K562 (cell line): ENCODE results near the gene KIF19. TPM values are rescaled to one million over a fixed set of nuclear protein-coding genes. Genes with fewer than 3 reads are reported as not detected.

Experiments used
- CBFB ChIP-seq: sonication (generic); formaldehyde crosslinking; IDR thresholded peaks from 2 replicates; pipeline ENCODE4 v1.4.0; 2020; ENCODE audit warnings: mild to moderate bottlenecking, missing genetic modification reagents
- CBX5 ChIP-seq: IDR thresholded peaks from 2 replicates; pipeline ENCODE4 v1.6.1; 2014; ENCODE audit warnings: low read depth, borderline replicate concordance
- CC2D1A ChIP-seq: fragments of 450-650 bp; IDR thresholded peaks from 2 replicates; pipeline ENCODE4 v1.6.1; 2017; ENCODE audit warnings: mild to moderate bottlenecking
- DDX20 ChIP-seq: fragments of 450-650 bp; IDR thresholded peaks from 2 replicates; pipeline ENCODE4 v1.6.1; 2016; ENCODE audit warnings: missing genetic modification characterization, low read depth, mild to moderate bottlenecking, missing compliant biosample characterization, moderate library complexity
- KLF16 ChIP-seq: IDR thresholded peaks from 2 replicates; pipeline ENCODE4 v1.6.1; 2016; ENCODE audit warnings: antibody characterized with exemption
- NR1H2 ChIP-seq: sonication (generic); formaldehyde crosslinking; IDR thresholded peaks from 2 replicates; pipeline ENCODE4 v1.4.0; 2020; ENCODE audit warnings: mild to moderate bottlenecking, missing genetic modification reagents
- ZBED1 ChIP-seq: IDR thresholded peaks from 2 replicates; pipeline ENCODE4 v1.6.1; 2014
- ZNF764 ChIP-seq: fragments of 250-450 bp; sonication (Bioruptor Pico); IDR thresholded peaks from 2 replicates; pipeline ENCODE4 v1.4.0; 2020; ENCODE audit warnings: low read depth, mild to moderate bottlenecking, moderate library complexity
- polyA plus RNA-seq, 8 experiments: library from polyadenylated mRNA; depleted of rRNA in 4 of 8; stranded (reverse) in 5 of 8; unstranded in 3 of 8; fragments of >200 nt; fragmentation: Nextera tagmentation in 2 of 8; fragmentation: Illumina TruSeq in 1 of 8; extraction: Ambion mirVana in 2 of 8; extraction: Trizol in 1 of 8; gene quantifications; 2 replicates each; pipeline versions ENCODE4 v1.2.1 to v1.2.3, GENCODE V29; 2011 to 2014; ENCODE audit warnings: inconsistent platforms in 1 of 8, missing spikeins in 1 of 8
- total RNA-seq, 7 experiments: library from RNA; depleted of rRNA in 6 of 7; stranded (reverse); fragments of >200 nt in 6 of 7; fragmentation: Illumina TruSeq in 2 of 7; extraction: Trizol in 2 of 7; gene quantifications; 2 replicates each; pipeline versions ENCODE4 v1.2.1 to v1.2.3, GENCODE V29; 2011 to 2021; ENCODE audit warnings: low replicate concordance in 1 of 7
- TF ChIP-seq, protein P1 (sequence below): fragments of 200-800 bp; sonication (Bioruptor generic); IDR thresholded peaks from 2 replicates; pipeline ENCODE4 v1.6.1; 2016; ENCODE audit warnings: missing genetic modification characterization, missing compliant biosample characterization
- TF ChIP-seq, protein P2 (sequence below): IDR thresholded peaks from 2 replicates; pipeline ENCODE4 v1.6.1; 2016; ENCODE audit warnings: missing genetic modification characterization, missing compliant biosample characterization
- TF ChIP-seq, protein P3 (sequence below): sonication (generic); formaldehyde crosslinking; IDR thresholded peaks from 2 replicates; pipeline ENCODE4 v1.8.0; 2022; ENCODE audit warnings: missing genetic modification reagents, mild to moderate bottlenecking, borderline replicate concordance
- TF ChIP-seq, protein P4 (sequence below): sonication (generic); formaldehyde crosslinking; IDR thresholded peaks from 2 replicates; pipeline ENCODE4 v1.8.1; 2023; ENCODE audit warnings: mild to moderate bottlenecking, missing genetic modification reagents
- TF ChIP-seq, protein P5 (sequence below): fragments of 450-650 bp; IDR thresholded peaks from 2 replicates; pipeline ENCODE4 v1.6.1; 2016; ENCODE audit warnings: antibody characterized with exemption
- TF ChIP-seq, protein P6 (sequence below): fragments of 450-650 bp; formaldehyde crosslinking; IDR thresholded peaks from 2 replicates; pipeline ENCODE4 v1.4.0; 2022; ENCODE audit warnings: missing genetic modification characterization

KIF19 gene
- total and polyA plus RNA-seq, 9 of the 15 experiments (the other 6 are each of a cell fraction or from before 2014, with no cell fraction given) = 0.10 TPM; not detected in 8

DNA sequence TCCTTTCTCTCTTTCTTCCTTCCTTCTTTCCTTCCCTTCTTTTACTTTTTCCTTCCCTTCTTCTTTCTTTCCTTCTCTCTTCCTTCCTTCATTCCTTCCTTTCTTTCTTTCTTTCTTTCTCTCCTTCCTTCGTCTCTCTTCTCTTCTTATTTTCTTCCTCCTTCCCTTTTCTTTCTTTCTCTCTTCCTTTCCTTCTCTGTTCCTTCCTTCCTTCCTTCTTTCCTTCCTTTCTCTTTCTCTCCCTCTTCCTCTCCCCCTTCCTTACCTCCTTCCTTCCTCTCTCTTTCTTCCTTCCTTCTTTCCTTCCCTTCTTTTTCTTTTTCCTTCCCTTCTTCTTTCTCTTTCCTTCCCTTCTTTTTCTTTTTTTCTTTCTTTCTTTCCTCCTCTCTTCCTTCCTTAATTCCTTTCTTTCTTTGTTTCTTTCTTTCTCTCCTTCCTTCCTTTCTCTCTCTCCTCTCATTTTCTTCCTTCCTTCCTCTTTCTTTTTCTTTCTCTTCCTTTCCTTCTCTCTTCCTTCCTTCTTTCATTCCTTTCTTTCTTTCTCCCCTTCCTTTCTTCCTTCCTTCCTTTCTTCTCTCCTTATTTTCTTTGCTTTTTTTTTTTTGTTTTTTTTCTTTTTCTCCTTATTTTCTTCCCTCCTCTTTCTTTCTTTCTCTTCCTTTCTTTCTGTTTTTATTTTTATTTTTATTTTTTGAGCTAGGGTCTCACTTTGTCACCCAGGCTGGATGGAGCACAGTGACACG, 64.1 kb downstream of the KIF19 start (continued):
- TF ChIP-seq, protein P1, sequence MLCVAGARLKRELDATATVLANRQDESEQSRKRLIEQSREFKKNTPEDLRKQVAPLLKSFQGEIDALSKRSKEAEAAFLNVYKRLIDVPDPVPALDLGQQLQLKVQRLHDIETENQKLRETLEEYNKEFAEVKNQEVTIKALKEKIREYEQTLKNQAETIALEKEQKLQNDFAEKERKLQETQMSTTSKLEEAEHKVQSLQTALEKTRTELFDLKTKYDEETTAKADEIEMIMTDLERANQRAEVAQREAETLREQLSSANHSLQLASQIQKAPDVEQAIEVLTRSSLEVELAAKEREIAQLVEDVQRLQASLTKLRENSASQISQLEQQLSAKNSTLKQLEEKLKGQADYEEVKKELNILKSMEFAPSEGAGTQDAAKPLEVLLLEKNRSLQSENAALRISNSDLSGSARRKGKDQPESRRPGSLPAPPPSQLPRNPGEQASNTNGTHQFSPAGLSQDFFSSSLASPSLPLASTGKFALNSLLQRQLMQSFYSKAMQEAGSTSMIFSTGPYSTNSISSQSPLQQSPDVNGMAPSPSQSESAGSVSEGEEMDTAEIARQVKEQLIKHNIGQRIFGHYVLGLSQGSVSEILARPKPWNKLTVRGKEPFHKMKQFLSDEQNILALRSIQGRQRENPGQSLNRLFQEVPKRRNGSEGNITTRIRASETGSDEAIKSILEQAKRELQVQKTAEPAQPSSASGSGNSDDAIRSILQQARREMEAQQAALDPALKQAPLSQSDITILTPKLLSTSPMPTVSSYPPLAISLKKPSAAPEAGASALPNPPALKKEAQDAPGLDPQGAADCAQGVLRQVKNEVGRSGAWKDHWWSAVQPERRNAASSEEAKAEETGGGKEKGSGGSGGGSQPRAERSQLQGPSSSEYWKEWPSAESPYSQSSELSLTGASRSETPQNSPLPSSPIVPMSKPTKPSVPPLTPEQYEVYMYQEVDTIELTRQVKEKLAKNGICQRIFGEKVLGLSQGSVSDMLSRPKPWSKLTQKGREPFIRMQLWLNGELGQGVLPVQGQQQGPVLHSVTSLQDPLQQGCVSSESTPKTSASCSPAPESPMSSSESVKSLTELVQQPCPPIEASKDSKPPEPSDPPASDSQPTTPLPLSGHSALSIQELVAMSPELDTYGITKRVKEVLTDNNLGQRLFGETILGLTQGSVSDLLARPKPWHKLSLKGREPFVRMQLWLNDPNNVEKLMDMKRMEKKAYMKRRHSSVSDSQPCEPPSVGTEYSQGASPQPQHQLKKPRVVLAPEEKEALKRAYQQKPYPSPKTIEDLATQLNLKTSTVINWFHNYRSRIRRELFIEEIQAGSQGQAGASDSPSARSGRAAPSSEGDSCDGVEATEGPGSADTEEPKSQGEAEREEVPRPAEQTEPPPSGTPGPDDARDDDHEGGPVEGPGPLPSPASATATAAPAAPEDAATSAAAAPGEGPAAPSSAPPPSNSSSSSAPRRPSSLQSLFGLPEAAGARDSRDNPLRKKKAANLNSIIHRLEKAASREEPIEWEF = no peak
- TF ChIP-seq, protein P2, sequence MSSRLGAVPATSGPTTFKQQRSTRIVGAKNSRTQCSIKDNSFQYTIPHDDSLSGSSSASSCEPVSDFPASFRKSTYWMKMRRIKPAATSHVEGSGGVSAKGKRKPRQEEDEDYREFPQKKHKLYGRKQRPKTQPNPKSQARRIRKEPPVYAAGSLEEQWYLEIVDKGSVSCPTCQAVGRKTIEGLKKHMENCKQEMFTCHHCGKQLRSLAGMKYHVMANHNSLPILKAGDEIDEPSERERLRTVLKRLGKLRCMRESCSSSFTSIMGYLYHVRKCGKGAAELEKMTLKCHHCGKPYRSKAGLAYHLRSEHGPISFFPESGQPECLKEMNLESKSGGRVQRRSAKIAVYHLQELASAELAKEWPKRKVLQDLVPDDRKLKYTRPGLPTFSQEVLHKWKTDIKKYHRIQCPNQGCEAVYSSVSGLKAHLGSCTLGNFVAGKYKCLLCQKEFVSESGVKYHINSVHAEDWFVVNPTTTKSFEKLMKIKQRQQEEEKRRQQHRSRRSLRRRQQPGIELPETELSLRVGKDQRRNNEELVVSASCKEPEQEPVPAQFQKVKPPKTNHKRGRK (tag) = peak; percentile 100
- TF ChIP-seq DDX20 (tag) (no peak), CC2D1A (no peak), NR1H2 (CRISPR knock-in tag) (no peak), CBFB (CRISPR knock-in tag) (no peak), KLF16 (no peak), ZBED1 (no peak), ZNF764 (CRISPR knock-in tag) (no peak), CBX5 (no peak)
- TF ChIP-seq, protein P3, sequence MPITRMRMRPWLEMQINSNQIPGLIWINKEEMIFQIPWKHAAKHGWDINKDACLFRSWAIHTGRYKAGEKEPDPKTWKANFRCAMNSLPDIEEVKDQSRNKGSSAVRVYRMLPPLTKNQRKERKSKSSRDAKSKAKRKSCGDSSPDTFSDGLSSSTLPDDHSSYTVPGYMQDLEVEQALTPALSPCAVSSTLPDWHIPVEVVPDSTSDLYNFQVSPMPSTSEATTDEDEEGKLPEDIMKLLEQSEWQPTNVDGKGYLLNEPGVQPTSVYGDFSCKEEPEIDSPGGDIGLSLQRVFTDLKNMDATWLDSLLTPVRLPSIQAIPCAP (CRISPR knock-in tag) = no peak
- TF ChIP-seq, protein P4, sequence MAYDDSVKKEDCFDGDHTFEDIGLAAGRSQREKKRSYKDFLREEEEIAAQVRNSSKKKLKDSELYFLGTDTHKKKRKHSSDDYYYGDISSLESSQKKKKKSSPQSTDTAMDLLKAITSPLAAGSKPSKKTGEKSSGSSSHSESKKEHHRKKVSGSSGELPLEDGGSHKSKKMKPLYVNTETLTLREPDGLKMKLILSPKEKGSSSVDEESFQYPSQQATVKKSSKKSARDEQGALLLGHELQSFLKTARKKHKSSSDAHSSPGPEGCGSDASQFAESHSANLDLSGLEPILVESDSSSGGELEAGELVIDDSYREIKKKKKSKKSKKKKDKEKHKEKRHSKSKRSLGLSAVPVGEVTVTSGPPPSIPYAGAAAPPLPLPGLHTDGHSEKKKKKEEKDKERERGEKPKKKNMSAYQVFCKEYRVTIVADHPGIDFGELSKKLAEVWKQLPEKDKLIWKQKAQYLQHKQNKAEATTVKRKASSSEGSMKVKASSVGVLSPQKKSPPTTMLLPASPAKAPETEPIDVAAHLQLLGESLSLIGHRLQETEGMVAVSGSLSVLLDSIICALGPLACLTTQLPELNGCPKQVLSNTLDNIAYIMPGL = no peak
- TF ChIP-seq, protein P5, sequence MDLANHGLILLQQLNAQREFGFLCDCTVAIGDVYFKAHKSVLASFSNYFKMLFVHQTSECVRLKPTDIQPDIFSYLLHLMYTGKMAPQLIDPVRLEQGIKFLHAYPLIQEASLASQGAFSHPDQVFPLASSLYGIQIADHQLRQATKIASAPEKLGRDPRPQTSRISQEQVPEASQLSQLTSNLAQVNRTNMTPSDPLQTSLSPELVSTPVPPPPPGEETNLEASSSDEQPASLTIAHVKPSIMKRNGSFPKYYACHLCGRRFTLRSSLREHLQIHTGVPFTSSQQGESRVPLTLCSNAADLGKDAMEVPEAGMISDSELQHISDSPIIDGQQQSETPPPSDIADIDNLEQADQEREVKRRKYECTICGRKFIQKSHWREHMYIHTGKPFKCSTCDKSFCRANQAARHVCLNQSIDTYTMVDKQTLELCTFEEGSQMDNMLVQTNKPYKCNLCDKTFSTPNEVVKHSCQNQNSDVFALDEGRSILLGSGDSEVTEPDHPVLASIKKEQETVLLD = peak; percentile 62; the same call in 1 of the 2 replicates
- TF ChIP-seq, protein P6, sequence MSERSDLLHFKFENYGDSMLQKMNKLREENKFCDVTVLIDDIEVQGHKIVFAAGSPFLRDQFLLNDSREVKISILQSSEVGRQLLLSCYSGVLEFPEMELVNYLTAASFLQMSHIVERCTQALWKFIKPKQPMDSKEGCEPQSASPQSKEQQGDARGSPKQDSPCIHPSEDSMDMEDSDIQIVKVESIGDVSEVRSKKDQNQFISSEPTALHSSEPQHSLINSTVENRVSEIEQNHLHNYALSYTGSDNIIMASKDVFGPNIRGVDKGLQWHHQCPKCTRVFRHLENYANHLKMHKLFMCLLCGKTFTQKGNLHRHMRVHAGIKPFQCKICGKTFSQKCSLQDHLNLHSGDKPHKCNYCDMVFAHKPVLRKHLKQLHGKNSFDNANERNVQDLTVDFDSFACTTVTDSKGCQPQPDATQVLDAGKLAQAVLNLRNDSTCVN (CRISPR knock-in tag) = peak; percentile 83
